Keratinocyte (primary cell): ENCODE measurements around the gene PPA2.

Experiments
- CTCF ChIP-seq, 3 experiments: IDR thresholded peaks in 1 of 3; conservative IDR thresholded peaks in 1 of 3; optimal IDR thresholded peaks in 1 of 3; 2 replicates in 2 of 3; 3 replicates in 1 of 3; pipeline versions ENCODE3 to v1.5.1; 2011; ENCODE audit warnings: low read length in 3 of 3, mild to moderate bottlenecking in 3 of 3, moderate library complexity in 2 of 3, control low read depth in 1 of 3, inconsistent platforms in 1 of 3; ENCODE audit not compliant: insufficient read depth in 2 of 3; ENCODE audit errors: extremely low read depth in 1 of 3
- EZH2 ChIP-seq: IDR thresholded peaks from one replicate; pipeline ENCODE4 v1.6.1; 2012; ENCODE audit warnings: inconsistent platforms, mild to moderate bottlenecking, low read length, moderate library complexity

GRCh38 chr4:105400901-105401677 is 72.8 kb downstream of the PPA2 start:
- TF ChIP-seq CTCF (optimal IDR thresholded peaks at IDR 0.05 in 1 of 3, IDR thresholded peaks at IDR 0.05 in 1 of 3, conservative IDR thresholded peaks at IDR 0.05 in 1 of 3; ENCODE audit: extremely low read depth in 1 of 3, insufficient read depth in 2 of 3, low read length in 3 of 3): no peak
- no peak for TF ChIP-seq EZH2
